ENCODE data around the gene LRFN2. TPM values are rescaled to one million over a fixed set of nuclear protein-coding genes. Genes with fewer than 3 reads are reported as not detected.

Gene LRFN2
- total and polyA plus RNA-seq, 12 donors, result not detected

DNA sequence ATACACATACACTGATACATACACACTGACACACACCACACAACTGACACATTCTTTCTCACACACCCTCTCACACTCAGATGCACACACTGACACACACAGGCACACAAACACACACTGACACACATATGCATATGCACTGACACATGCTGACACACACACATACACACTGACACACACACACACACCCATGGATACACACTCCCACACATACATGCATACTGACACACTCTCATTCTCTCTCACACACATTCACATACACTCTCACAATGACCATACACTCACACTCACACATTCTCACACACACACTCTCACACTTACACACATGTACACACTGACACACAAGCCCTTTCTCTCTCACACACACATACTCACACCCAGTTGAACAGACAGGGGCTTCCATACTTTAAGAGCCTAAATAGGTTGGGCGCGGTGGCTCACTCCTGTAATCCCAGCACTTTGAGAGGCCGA is 236.4 kb downstream of the LRFN2 start:
- no peak for TF ChIP-seq CTCF (IDR thresholded peaks at IDR 0.05)
- Histone ChIP-seq H3K36me3 (no peaks in the 10 kb centered on the region), H3K4me3 (no peak overlapping the region), H3K4me1 (peaks cover 0 to 8% (median 0%) of the 10 kb centered on the region in 9 donors), H3K9me3 (no peaks in the 10 kb centered on the region), H3K27ac (no peak overlapping the region), H3K27me3 (peaks cover 0 to 9% (median 0%) of the 10 kb centered on the region in 7 donors)
- 96 to 100% methylated on average over 3 of the region's 3 CpGs for WGBS, 2 donors
- intact Hi-C loops (cut with DNase I), result no loop called here
- DNase-seq (no peak), ATAC-seq (no peak)

GRCh38 chr6:40349901-40350746 is 237.0 kb downstream of the LRFN2 start:
- no peak overlapping the region for H3K27ac ChIP-seq
- no peaks in the 10 kb centered on the region for H3K9me3 ChIP-seq
- DNase-seq (no peak), ATAC-seq (no peak)
- intact Hi-C loops (cut with DNase I), result no loop called here
- H3K36me3 ChIP-seq, result no peaks in the 10 kb centered on the region
- no peak for TF ChIP-seq CTCF (IDR thresholded peaks at IDR 0.05)
- peaks cover 0 to 8% (median 0%) of the 10 kb centered on the region in 9 donors for H3K4me1 ChIP-seq
- peaks cover 0 to 9% (median 0%) of the 10 kb centered on the region in 7 donors for H3K27me3 ChIP-seq
- no peak overlapping the region for H3K4me3 ChIP-seq
- 62 to 63% methylated on average over 11 of the region's 11 CpGs for WGBS, 2 donors

GRCh38 chr6:40349123-40349900 is 237.9 kb downstream of the LRFN2 start:
- no peak for TF ChIP-seq CTCF (IDR thresholded peaks at IDR 0.05)
- H3K27ac ChIP-seq, result no peak overlapping the region
- H3K4me1 ChIP-seq, result peaks cover 0 to 8% (median 0%) of the 10 kb centered on the region in 9 donors
- no peak overlapping the region for H3K4me3 ChIP-seq
- 52 to 69% methylated on average over 11 of the region's 11 CpGs for WGBS, 2 donors
- DNase-seq, result no peak
- intact Hi-C loops (cut with DNase I), result no loop called here
- no peaks in the 10 kb centered on the region for H3K36me3 ChIP-seq
- no peak for ATAC-seq
- H3K9me3 ChIP-seq, result no peaks in the 10 kb centered on the region
- H3K27me3 ChIP-seq, result peaks cover 0 to 9% (median 0%) of the 10 kb centered on the region in 7 donors

DNA sequence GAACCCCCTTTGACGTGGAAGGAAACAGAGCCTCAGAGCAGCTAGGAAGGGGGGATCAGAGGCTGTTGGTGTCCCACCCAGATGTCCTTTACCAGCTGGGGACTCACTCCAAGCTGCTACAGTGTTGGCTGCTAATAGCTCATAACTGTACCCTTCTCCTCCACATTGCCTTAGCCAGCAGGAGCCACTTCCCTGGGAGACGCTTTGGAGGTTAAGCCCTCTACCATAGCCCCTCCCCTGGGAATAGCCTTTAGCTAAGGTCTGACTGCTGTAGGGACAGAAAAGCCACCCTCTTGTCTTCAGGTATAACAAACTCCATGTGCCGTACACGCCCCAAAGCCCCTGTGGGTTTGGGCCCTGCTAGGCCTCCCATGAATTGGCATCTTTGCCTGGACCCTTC is 238.6 kb downstream of the LRFN2 start:
- no peak for TF ChIP-seq CTCF (IDR thresholded peaks at IDR 0.05)
- peaks cover 0 to 6% (median 0%) of the 10 kb centered on the region in 9 donors for H3K4me1 ChIP-seq
- no peak for DNase-seq
- no peaks in the 10 kb centered on the region for H3K9me3 ChIP-seq
- peaks cover 0 to 9% (median 0%) of the 10 kb centered on the region in 7 donors for H3K27me3 ChIP-seq
- H3K27ac ChIP-seq, result no peak overlapping the region
- no peak for ATAC-seq
- H3K36me3 ChIP-seq, result no peaks in the 10 kb centered on the region
- H3K4me3 ChIP-seq, result no peak overlapping the region
- intact Hi-C loops (cut with DNase I), result no loop called here
- 78 to 94% methylated on average over 4 of the region's 4 CpGs for WGBS, 2 donors

Data from heart right ventricle (tissue), 16 donors.